MG63 (cell line): ENCODE data around the gene LENG9. TPM values are rescaled to one million over a fixed set of nuclear protein-coding genes. Genes with fewer than 3 reads are reported as not detected.
"Not testable (repeated sequence)": the region's sequence is repeated elsewhere in the genome, so short reads cannot be mapped to it uniquely, and the experiment has no call there.

ENCODE experiments used
- DNase-seq: peaks from one replicate; pipeline ENCODE4 v3.0.0-alpha.2; 2020
- H3K27me3 ChIP-seq: fragments of 250-450 bp; sonication (Bioruptor Pico); 2 replicates; pipeline ENCODE4 v1.5.1; 2020; ENCODE audit warnings: mild to moderate bottlenecking, moderate library complexity
- H3K36me3 ChIP-seq: fragments of 250-450 bp; sonication (Bioruptor Pico); 2 replicates; pipeline ENCODE4 v1.5.1; 2020; ENCODE audit warnings: mild to moderate bottlenecking, moderate library complexity
- H3K4me3 ChIP-seq: fragments of 250-450 bp; sonication (Bioruptor Pico); 2 replicates; pipeline ENCODE4 v1.5.1; 2020; ENCODE audit warnings: mild to moderate bottlenecking, moderate library complexity
- H3K9me3 ChIP-seq: fragments of 250-450 bp; sonication (Bioruptor Pico); 2 replicates; pipeline ENCODE4 v1.5.1; 2020; ENCODE audit warnings: mild to moderate bottlenecking, moderate library complexity
- total RNA-seq: library from RNA; depleted of rRNA; stranded (reverse); fragments of >200 nt; shearing (Covaris generic); gene quantifications from 2 replicates; pipeline ENCODE4 v1.2.3, GENCODE V29; 2014; ENCODE audit warnings: low replicate concordance

Gene LENG9
- total RNA-seq, 1 experiment from 2014 or later: 8.6 TPM

GRCh38 chr19:54454781-54455675 lies 8.6 kb downstream of the LENG9 start:
- Histone ChIP-seq H3K36me3 (peaks cover 95% of the 10 kb centered on the region), H3K4me3 (no peak overlapping the region), H3K9me3 (no peaks in the 10 kb centered on the region), H3K27me3 (no peaks in the 10 kb centered on the region)
- DNase-seq: no peak

GRCh38 chr19:54453921-54454780 lies 9.4 kb downstream of the LENG9 start:
- Histone ChIP-seq H3K36me3 (peaks cover 96% of the 10 kb centered on the region), H3K4me3 (no peak overlapping the region), H3K27me3 (no peaks in the 10 kb centered on the region), H3K9me3 (no peaks in the 10 kb centered on the region)
- DNase-seq: no peak

- Histone ChIP-seq H3K27me3 (no peaks in the 10 kb centered on the region), H3K4me3 (no peak overlapping the region), H3K9me3 (no peaks in the 10 kb centered on the region), H3K36me3 (peaks cover 81% of the 10 kb centered on the region)
- DNase-seq: no peak
These were observed 11.0 kb downstream of the LENG9 start for GRCh38 chr19:54452626-54453025.

GRCh38 chr19:54451997-54452396 lies 11.6 kb downstream of the LENG9 start:
- Histone ChIP-seq H3K27me3 (no peaks in the 10 kb centered on the region), H3K4me3 (no peak overlapping the region), H3K9me3 (no peaks in the 10 kb centered on the region), H3K36me3 (peaks cover 79% of the 10 kb centered on the region)
- no peak for DNase-seq

- H3K36me3 ChIP-seq: peaks cover 79% of the 10 kb centered on the region
- no peak for DNase-seq
- no peaks in the 10 kb centered on the region for H3K27me3 ChIP-seq
- peak overlapping the region; percentile 3; the same call in 1 of the 2 replicates for H3K4me3 ChIP-seq
- no peaks in the 10 kb centered on the region for H3K9me3 ChIP-seq
These were observed 12.2 kb downstream of the LENG9 start for GRCh38 chr19:54451331-54451871.

GRCh38 chr19:54449701-54450069 lies 13.9 kb downstream of the LENG9 start:
- Histone ChIP-seq H3K36me3 (peaks cover 75% of the 10 kb centered on the region), H3K27me3 (no peaks in the 10 kb centered on the region), H3K4me3 (peak overlapping the region; percentile 82), H3K9me3 (no peaks in the 10 kb centered on the region)
- DNase-seq: no peak

GRCh38 chr19:54448774-54449700 lies 14.5 kb downstream of the LENG9 start, which contains the start of gene LENG8:
TSS of gene LENG8 (plus strand) at chr19:54449199. CDS start at chr19:54451345, 2,146 bp downstream.
- DNase-seq: peak; percentile 96
- Histone ChIP-seq H3K36me3 (peaks cover 72% of the 10 kb centered on the region), H3K27me3 (no peaks in the 10 kb centered on the region), H3K9me3 (no peaks in the 10 kb centered on the region), H3K4me3 (peak within 1 kb of the TSS; percentile 82)

- Histone ChIP-seq H3K9me3 (no peaks in the 10 kb centered on the region), H3K36me3 (peaks cover 71% of the 10 kb centered on the region), H3K27me3 (no peaks in the 10 kb centered on the region), H3K4me3 (peak overlapping the region; percentile 82)
- peak; percentile 66 for DNase-seq
These were observed 15.4 kb downstream of the LENG9 start for GRCh38 chr19:54448040-54448773.

GRCh38 chr19:54446349-54446748 lies 17.2 kb downstream of the LENG9 start:
- not testable (repeated sequence) for H3K4me3 ChIP-seq, DNase-seq, H3K9me3 ChIP-seq, H3K27me3 ChIP-seq
- peaks cover 59% of the 10 kb centered on the region for H3K36me3 ChIP-seq

- Histone ChIP-seq H3K27me3 (no peaks in the 10 kb centered on the region), H3K9me3 (no peaks in the 10 kb centered on the region), H3K36me3 (peaks cover 51% of the 10 kb centered on the region), H3K4me3 (no peak overlapping the region)
- no peak for DNase-seq
These were observed 18.8 kb downstream of the LENG9 start for GRCh38 chr19:54444737-54445136.

GRCh38 chr19:54440641-54441040 lies 22.9 kb downstream of the LENG9 start:
- H3K9me3 ChIP-seq: no peaks in the 10 kb centered on the region
- peaks cover 38% of the 10 kb centered on the region for H3K36me3 ChIP-seq
- no peak overlapping the region for H3K4me3 ChIP-seq
- no peak for DNase-seq
- H3K27me3 ChIP-seq: no peaks in the 10 kb centered on the region

- H3K9me3 ChIP-seq: no peaks in the 10 kb centered on the region
- peaks cover 28% of the 10 kb centered on the region for H3K36me3 ChIP-seq
- DNase-seq: peak; percentile 41
- H3K4me3 ChIP-seq: no peak overlapping the region
- H3K27me3 ChIP-seq: peaks cover 6% of the 10 kb centered on the region
These were observed 24.3 kb downstream of the LENG9 start for GRCh38 chr19:54439174-54439851.

GRCh38 chr19:54436628-54437252 lies 26.8 kb downstream of the LENG9 start:
- no peaks in the 10 kb centered on the region for H3K9me3 ChIP-seq
- DNase-seq: no peak

GRCh38 chr19:54436031-54436523 lies 27.5 kb downstream of the LENG9 start:
- H3K36me3 ChIP-seq: peaks cover 11% of the 10 kb centered on the region
- no peak for DNase-seq
- H3K27me3 ChIP-seq: peaks cover 33% of the 10 kb centered on the region
- H3K9me3 ChIP-seq: no peaks in the 10 kb centered on the region
- H3K4me3 ChIP-seq: no peak overlapping the region

More at GRCh38 chr19:54436628-54437252, 26.8 kb downstream of the LENG9 start:
- peaks cover 11% of the 10 kb centered on the region for H3K36me3 ChIP-seq
- H3K4me3 ChIP-seq: no peak overlapping the region
- peaks cover 28% of the 10 kb centered on the region for H3K27me3 ChIP-seq
